HEK293 (cell line): Measurements from ENCODE around the gene ZNF284.

Experiments
- CTCF ChIA-PET: fragments of 350-600 bp; formaldehyde crosslinking; extraction: SDS; loops from one replicate; lab custom pipeline; 2021; ENCODE audit warnings: antibody characterized with exemption; lab: Yijun Ruan, JAX
- POLR2A ChIA-PET: fragments of 300-600 bp; formaldehyde crosslinking; extraction: SDS; loops from one replicate; lab custom pipeline; 2020; ENCODE audit warnings: antibody characterized with exemption, inconsistent platforms; lab: Yijun Ruan, JAX
- H3K27ac ChIP-seq: fragments of 200-500 bp; sonication (Bioruptor generic); 2 replicates; pipeline ENCODE4 v1.5.1; 2014; ENCODE audit warnings: low read depth, low read length, control low read depth, inconsistent platforms; ENCODE audit errors: extremely low read depth
- H3K36me3 ChIP-seq, 2 experiments: fragments of 200-500 bp in 1 of 2; sonication (Bioruptor generic) in 1 of 2; 1 replicate in 1 of 2; 2 replicates in 1 of 2; pipeline ENCODE4 v1.5.1; 2014 to 2017; ENCODE audit warnings: inconsistent platforms in 2 of 2, low read length in 2 of 2; ENCODE audit not compliant: control insufficient read depth in 2 of 2, insufficient read depth in 1 of 2
- H3K4me1 ChIP-seq: fragments of 200-500 bp; sonication (Bioruptor generic); 2 replicates; pipeline ENCODE4 v1.5.1; 2014; ENCODE audit warnings: mild to moderate bottlenecking, low read length, inconsistent platforms; ENCODE audit not compliant: control insufficient read depth, insufficient read depth
- H3K4me3 ChIP-seq: 2 replicates; pipeline ENCODE4 v1.5.1; 2011; ENCODE audit warnings: low read depth, mild to moderate bottlenecking, control low read depth, low read length, moderate library complexity
- H3K9me3 ChIP-seq: fragments of 200-500 bp; sonication (Bioruptor generic); 2 replicates; pipeline ENCODE4 v1.5.1; 2014; ENCODE audit warnings: low read depth, low read length, inconsistent platforms; ENCODE audit not compliant: control insufficient read depth, insufficient read depth
- ELK4 ChIP-seq: IDR thresholded peaks from 2 replicates; pipeline ENCODE4 v1.6.1; 2011; ENCODE audit warnings: mild to moderate bottlenecking, low read depth, low read length, borderline replicate concordance
- HIC1 ChIP-seq: fragments of 450-650 bp; formaldehyde crosslinking; IDR thresholded peaks from 2 replicates; pipeline ENCODE4 v1.5.1; 2016; ENCODE audit warnings: missing biosample characterization, missing genetic modification characterization
- MZF1 ChIP-seq: fragments of 450-650 bp; formaldehyde crosslinking; IDR thresholded peaks from 2 replicates; pipeline ENCODE4 v1.5.1; 2017; ENCODE audit warnings: missing biosample characterization, missing genetic modification characterization, borderline replicate concordance
- OVOL3 ChIP-seq: fragments of 450-650 bp; formaldehyde crosslinking; IDR thresholded peaks from 2 replicates; pipeline ENCODE4 v1.5.1; 2016; ENCODE audit warnings: missing biosample characterization, missing genetic modification characterization
- PRDM10 ChIP-seq: fragments of 450-650 bp; formaldehyde crosslinking; IDR thresholded peaks from 2 replicates; pipeline ENCODE4 v1.5.1; 2016; ENCODE audit warnings: missing biosample characterization, missing genetic modification characterization
- REPIN1 ChIP-seq: fragments of 450-650 bp; formaldehyde crosslinking; IDR thresholded peaks from 2 replicates; pipeline ENCODE4 v1.5.1; 2017; ENCODE audit warnings: missing biosample characterization, missing genetic modification characterization, low read depth
- SP3 ChIP-seq: fragments of 450-650 bp; formaldehyde crosslinking; IDR thresholded peaks from 2 replicates; pipeline ENCODE4 v1.5.1; 2016; ENCODE audit warnings: missing biosample characterization, missing genetic modification characterization
- WT1 ChIP-seq: fragments of 450-650 bp; formaldehyde crosslinking; IDR thresholded peaks from 2 replicates; pipeline ENCODE4 v1.5.1; 2016; ENCODE audit warnings: missing biosample characterization, missing genetic modification characterization
- ZBTB20 ChIP-seq: fragments of 450-650 bp; formaldehyde crosslinking; IDR thresholded peaks from 2 replicates; pipeline ENCODE4 v1.5.1; 2016; ENCODE audit warnings: missing biosample characterization, missing genetic modification characterization
- ZNF184 ChIP-seq: fragments of 450-650 bp; IDR thresholded peaks from 2 replicates; pipeline ENCODE4 v1.5.1; 2018; ENCODE audit warnings: missing biosample characterization, mild to moderate bottlenecking, missing genetic modification characterization
- ZNF2 ChIP-seq: fragments of 450-650 bp; formaldehyde crosslinking; IDR thresholded peaks from 2 replicates; pipeline ENCODE4 v1.5.1; 2016; ENCODE audit warnings: missing biosample characterization, missing genetic modification characterization
- ZNF48 ChIP-seq: fragments of 450-650 bp; formaldehyde crosslinking; IDR thresholded peaks from 2 replicates; pipeline ENCODE4 v1.5.1; 2016; ENCODE audit warnings: missing biosample characterization, missing genetic modification characterization
- ZNF488 ChIP-seq: fragments of 450-650 bp; formaldehyde crosslinking; IDR thresholded peaks from 2 replicates; pipeline ENCODE4 v1.5.1; 2016; ENCODE audit warnings: missing biosample characterization, missing genetic modification characterization
- ZNF521 ChIP-seq: fragments of 450-650 bp; formaldehyde crosslinking; IDR thresholded peaks from 2 replicates; pipeline ENCODE4 v1.5.1; 2017; ENCODE audit warnings: missing biosample characterization, mild to moderate bottlenecking, missing genetic modification characterization
- ZNF530 ChIP-seq: fragments of 450-650 bp; formaldehyde crosslinking; IDR thresholded peaks from 2 replicates; pipeline ENCODE4 v1.5.1; 2016; ENCODE audit warnings: low read depth, missing biosample characterization, missing genetic modification characterization
- ZNF548 ChIP-seq: fragments of 450-650 bp; formaldehyde crosslinking; IDR thresholded peaks from 2 replicates; pipeline ENCODE4 v1.5.1; 2016; ENCODE audit warnings: missing biosample characterization, missing genetic modification characterization
- ZNF621 ChIP-seq: fragments of 450-650 bp; formaldehyde crosslinking; IDR thresholded peaks from 2 replicates; pipeline ENCODE4 v1.5.1; 2017; ENCODE audit warnings: missing biosample characterization, missing genetic modification characterization
- ZNF623 ChIP-seq: fragments of 450-650 bp; formaldehyde crosslinking; IDR thresholded peaks from 2 replicates; pipeline ENCODE4 v1.5.1; 2016; ENCODE audit warnings: missing biosample characterization, missing genetic modification characterization
- ZNF701 ChIP-seq: fragments of 450-650 bp; formaldehyde crosslinking; IDR thresholded peaks from 2 replicates; pipeline ENCODE4 v1.5.1; 2016; ENCODE audit warnings: missing biosample characterization, missing genetic modification characterization
- ZNF791 ChIP-seq: fragments of 450-650 bp; formaldehyde crosslinking; IDR thresholded peaks from 2 replicates; pipeline ENCODE4 v1.5.1; 2016; ENCODE audit warnings: missing biosample characterization, missing genetic modification characterization
- ZNF843 ChIP-seq: fragments of 450-650 bp; formaldehyde crosslinking; IDR thresholded peaks from 2 replicates; pipeline ENCODE4 v1.5.1; 2016; ENCODE audit warnings: missing biosample characterization, missing genetic modification characterization
- ZSCAN18 ChIP-seq: fragments of 450-650 bp; formaldehyde crosslinking; IDR thresholded peaks from 2 replicates; pipeline ENCODE4 v1.5.1; 2016; ENCODE audit warnings: missing biosample characterization, missing genetic modification characterization
- ZSCAN5A ChIP-seq: fragments of 450-650 bp; formaldehyde crosslinking; IDR thresholded peaks from 2 replicates; pipeline ENCODE4 v1.5.1; 2016; ENCODE audit warnings: missing biosample characterization, missing genetic modification characterization

The ZNF284 gene

GRCh38 chr19:44042147-44042546, 29.8 kb upstream of the ZNF284 start:
- H3K4me3 ChIP-seq: no peak overlapping the region
- ChIA-PET POLR2A (interaction anchor here (0.7 to 1.6 kb wide), 3 partner anchors 8 to 10 kb away, joined by 3 to 4 read pairs (median 3); partner anchors contain the start of gene ZNF223), CTCF (interaction anchor here (0.8 to 1.4 kb wide), 2 partner anchors 17 to 42 kb away, joined by 3 to 4 read pairs; partner anchors contain the start of gene ZNF222)
- H3K4me1 ChIP-seq: no peaks in the 10 kb centered on the region
- peaks cover 36% of the 10 kb centered on the region for H3K9me3 ChIP-seq
- peaks cover 0 to 10% of the 10 kb centered on the region in 2 experiments; a peak in 2 of 3 replicates for H3K36me3 ChIP-seq
- TF ChIP-seq ZNF621 (tag by site-specific recombination) (no peak), ZNF48 (tag by site-specific recombination) (no peak), ZSCAN5A (tag by site-specific recombination) (no peak), SP3 (tag by site-specific recombination) (no peak), ZBTB20 (no peak), OVOL3 (tag by site-specific recombination) (no peak), HIC1 (tag by site-specific recombination) (no peak), REPIN1 (tag by site-specific recombination) (no peak), WT1 (tag by site-specific recombination) (no peak), ELK4 (no peak)
- H3K27ac ChIP-seq: no peak overlapping the region

- peaks cover 14% of the 10 kb centered on the region for H3K4me1 ChIP-seq
- H3K4me3 ChIP-seq: peak overlapping the region; percentile 47
- H3K36me3 ChIP-seq: peaks cover 16 to 23% of the 10 kb centered on the region in 2 experiments
- H3K27ac ChIP-seq: peak overlapping the region; percentile 61; the same call in 1 of the 2 replicates
- CTCF ChIA-PET: interaction anchor here (0.6 to 1.3 kb wide), 3 partner anchors 8 to 274 kb away, joined by 3 read pairs; no protein-coding TSS in a partner anchor
- POLR2A ChIA-PET: interaction anchor here (0.5 to 2.4 kb wide), 19 partner anchors 9 to 383 kb away, joined by 3 to 17 read pairs (median 4); partner anchors contain the start of genes ZNF221, ZNF222, ZNF224 and ZNF225
- H3K9me3 ChIP-seq: peaks cover 11% of the 10 kb centered on the region
- TF ChIP-seq ZNF701 (tag by site-specific recombination) (no peak), ZNF2 (tag by site-specific recombination) (no peak; the same call in 1 of the 2 replicates), ZNF623 (tag by site-specific recombination) (no peak; the same call in 1 of the 2 replicates), ZNF530 (tag by site-specific recombination) (no peak), ZNF843 (tag by site-specific recombination) (no peak; the same call in 1 of the 2 replicates), MZF1 (tag by site-specific recombination) (no peak), PRDM10 (tag by site-specific recombination) (no peak), ZNF548 (tag by site-specific recombination) (0 out of 2 replicates have a peak, but pooled peaks have one; percentile 11), ZNF521 (no peak), ZNF791 (tag by site-specific recombination) (no peak), ZNF184 (no peak), ZSCAN18 (tag by site-specific recombination) (0 out of 2 replicates have a peak, but pooled peaks have one; percentile 13), ZNF488 (no peak)
Observed at GRCh38 chr19:44050740-44051649, 21.0 kb upstream of the ZNF284 start.
